ENCODE results near the gene SOX15. TPM values are rescaled to one million over a fixed set of nuclear protein-coding genes. Genes with fewer than 3 reads are reported as not detected.

The SOX15 gene
- total and polyA plus RNA-seq, 3 donors from 2014 or later = 2.6 to 4.0 (median 2.8) TPM

DNA sequence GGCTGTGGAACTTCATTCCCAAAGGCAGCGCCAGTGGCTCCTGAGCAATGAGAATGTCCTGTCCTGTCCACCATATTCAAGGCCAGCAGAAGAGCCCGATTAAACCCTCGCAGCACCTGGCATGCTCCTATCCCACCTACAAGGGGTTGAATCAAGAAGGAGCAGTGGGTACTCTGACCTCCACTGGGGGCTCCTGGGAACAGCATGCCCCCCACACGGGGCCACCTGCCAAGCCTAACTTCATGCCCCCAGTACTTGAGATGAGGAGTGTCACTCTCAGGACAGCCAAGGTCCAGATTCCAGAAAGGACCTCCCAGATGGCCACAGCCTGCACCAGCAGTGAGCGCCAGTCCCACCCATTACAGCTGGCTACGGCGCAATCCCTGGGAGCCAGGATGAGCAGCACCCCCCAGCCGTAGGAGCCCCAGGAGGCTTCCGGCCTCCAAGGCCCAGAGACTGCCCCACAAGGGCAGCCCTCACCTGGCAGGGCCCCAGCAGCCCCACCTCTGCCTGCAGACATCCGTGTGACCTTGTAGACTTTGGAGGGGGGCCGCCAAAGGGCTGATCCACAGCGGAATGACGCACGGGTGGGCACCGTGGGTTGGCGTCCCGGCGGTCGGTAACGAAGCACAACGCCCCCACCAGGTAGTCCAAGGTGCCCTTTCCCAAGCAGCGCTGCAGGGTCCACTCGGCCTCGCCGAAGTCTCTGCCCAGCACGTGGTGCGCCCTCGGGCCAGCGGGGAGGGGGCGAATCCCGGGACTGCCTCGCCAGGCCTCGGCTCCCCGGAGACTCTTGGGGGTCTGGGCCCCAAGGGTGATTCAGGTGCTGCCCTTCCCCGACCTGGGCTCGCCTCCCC lies 7.3 kb downstream of the SOX15 start:
- H3K27ac ChIP-seq = peak overlapping the region; percentile 90 to 94
- H3K9me3 ChIP-seq = no peaks in the 10 kb centered on the region
- peaks cover 33% of the 10 kb centered on the region for H3K4me1 ChIP-seq
- H3K36me3 ChIP-seq (ENCODE audit: low read depth, missing control alignments) = no peaks in the 10 kb centered on the region
- peak overlapping the region; percentile 52 to 72 for H3K4me3 ChIP-seq
- no peak for DNase-seq
- H3K27me3 ChIP-seq = no peaks in the 10 kb centered on the region
- intact Hi-C loops (cut with DNase I; ENCODE audit: low total_unique reads) = no loop called here
- TF ChIP-seq, protein P1, sequence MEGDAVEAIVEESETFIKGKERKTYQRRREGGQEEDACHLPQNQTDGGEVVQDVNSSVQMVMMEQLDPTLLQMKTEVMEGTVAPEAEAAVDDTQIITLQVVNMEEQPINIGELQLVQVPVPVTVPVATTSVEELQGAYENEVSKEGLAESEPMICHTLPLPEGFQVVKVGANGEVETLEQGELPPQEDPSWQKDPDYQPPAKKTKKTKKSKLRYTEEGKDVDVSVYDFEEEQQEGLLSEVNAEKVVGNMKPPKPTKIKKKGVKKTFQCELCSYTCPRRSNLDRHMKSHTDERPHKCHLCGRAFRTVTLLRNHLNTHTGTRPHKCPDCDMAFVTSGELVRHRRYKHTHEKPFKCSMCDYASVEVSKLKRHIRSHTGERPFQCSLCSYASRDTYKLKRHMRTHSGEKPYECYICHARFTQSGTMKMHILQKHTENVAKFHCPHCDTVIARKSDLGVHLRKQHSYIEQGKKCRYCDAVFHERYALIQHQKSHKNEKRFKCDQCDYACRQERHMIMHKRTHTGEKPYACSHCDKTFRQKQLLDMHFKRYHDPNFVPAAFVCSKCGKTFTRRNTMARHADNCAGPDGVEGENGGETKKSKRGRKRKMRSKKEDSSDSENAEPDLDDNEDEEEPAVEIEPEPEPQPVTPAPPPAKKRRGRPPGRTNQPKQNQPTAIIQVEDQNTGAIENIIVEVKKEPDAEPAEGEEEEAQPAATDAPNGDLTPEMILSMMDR (IDR thresholded peaks at IDR 0.05) = no peak
- no peak for TF ChIP-seq POLR2A (IDR thresholded peaks at IDR 0.05)
- 49 to 61% methylated on average over 27 to 36 of the region's 36 CpGs for WGBS, 2 donors

DNA sequence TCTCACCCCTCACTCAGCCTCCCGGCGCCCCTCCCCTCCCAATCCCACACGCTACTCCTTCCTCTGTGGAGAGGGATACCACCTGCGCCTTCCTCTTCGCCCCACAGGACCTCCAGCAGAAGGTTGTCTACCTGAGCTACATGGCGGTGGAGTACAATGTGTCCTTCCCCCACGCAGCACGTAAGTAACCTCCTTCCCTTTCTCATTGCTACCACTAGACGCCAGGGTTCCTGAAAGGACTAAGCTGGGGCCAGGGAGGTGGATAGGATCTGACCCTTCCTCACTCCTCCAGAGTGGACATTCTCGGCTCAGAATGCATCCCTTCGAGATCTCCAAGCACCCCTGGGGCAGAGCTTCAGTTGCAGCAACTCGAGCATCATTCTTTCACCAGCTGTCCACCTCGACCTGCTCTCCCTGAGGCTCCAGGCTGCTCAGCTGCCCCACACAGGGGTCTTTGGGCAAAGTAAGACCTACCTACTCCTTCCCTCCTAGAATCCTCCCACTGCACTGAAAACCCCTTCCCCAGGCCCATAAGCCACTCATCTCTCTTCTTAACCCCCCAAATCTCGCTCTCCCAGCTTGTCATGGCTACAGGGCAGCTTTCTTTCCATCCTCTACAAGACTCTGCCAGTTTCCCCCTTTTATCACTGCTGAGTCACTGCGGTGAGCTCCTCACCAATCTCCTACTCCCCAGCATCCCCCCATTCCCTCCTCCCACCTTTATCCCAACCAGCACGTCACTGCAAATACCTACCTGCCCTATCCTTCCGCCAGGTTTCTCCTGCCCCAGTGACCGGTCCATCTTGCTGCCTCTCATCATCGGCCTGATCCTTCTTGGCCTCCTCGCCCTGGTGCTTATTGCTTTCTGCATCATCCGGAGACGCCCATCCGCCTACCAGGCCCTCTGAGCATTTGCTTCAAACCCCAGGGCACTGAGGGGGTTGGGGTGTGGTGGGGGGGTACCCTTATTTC lies 9.0 kb downstream of the SOX15 start:
- 64 to 73% methylated on average over 23 of the region's 23 CpGs for WGBS, 2 donors
- Histone ChIP-seq H3K4me1 (peaks cover 33% of the 10 kb centered on the region), H3K36me3 (ENCODE audit: low read depth, missing control alignments) (no peaks in the 10 kb centered on the region), H3K27ac (peak overlapping the region in 1 of 2 donors; percentile 61), H3K9me3 (no peaks in the 10 kb centered on the region), H3K4me3 (no peak overlapping the region), H3K27me3 (no peaks in the 10 kb centered on the region)
- DNase-seq = no peak
- TF ChIP-seq, protein P1 (IDR thresholded peaks at IDR 0.05) = no peak
- TF ChIP-seq POLR2A (IDR thresholded peaks at IDR 0.05) = no peak
- intact Hi-C loops (cut with DNase I; ENCODE audit: low total_unique reads) = no loop called here

DNA sequence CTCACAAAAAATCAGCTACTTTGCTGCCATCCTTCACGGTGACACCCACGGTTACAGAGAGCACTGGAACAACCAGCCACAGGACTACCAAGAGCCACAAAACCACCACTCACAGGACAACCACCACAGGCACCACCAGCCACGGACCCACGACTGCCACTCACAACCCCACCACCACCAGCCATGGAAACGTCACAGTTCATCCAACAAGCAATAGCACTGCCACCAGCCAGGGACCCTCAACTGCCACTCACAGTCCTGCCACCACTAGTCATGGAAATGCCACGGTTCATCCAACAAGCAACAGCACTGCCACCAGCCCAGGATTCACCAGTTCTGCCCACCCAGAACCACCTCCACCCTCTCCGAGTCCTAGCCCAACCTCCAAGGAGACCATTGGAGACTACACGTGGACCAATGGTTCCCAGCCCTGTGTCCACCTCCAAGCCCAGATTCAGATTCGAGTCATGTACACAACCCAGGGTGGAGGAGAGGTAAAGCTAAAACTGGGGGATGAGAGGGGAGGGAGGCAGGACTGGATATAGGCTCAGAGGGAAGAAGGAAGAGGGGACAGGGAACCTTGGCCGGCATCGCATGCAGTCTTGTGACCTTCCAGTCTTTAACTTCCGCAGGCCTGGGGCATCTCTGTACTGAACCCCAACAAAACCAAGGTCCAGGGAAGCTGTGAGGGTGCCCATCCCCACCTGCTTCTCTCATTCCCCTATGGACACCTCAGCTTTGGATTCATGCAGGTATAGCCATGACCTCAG lies 9.9 kb downstream of the SOX15 start:
- TF ChIP-seq, protein P1 (IDR thresholded peaks at IDR 0.05) = no peak
- no peak for TF ChIP-seq POLR2A (IDR thresholded peaks at IDR 0.05)
- 75% methylated on average over 10 to 12 of the region's 12 CpGs for WGBS, 2 donors
- peaks cover 36% of the 10 kb centered on the region for H3K4me1 ChIP-seq
- no peaks in the 10 kb centered on the region for H3K9me3 ChIP-seq
- peak overlapping the region; percentile 39 to 72 for H3K27ac ChIP-seq
- no peak for DNase-seq
- intact Hi-C loops (cut with DNase I; ENCODE audit: low total_unique reads) = no loop called here
- peak overlapping the region in 1 of 2 donors; percentile 13 for H3K4me3 ChIP-seq
- H3K27me3 ChIP-seq = no peaks in the 10 kb centered on the region
- no peaks in the 10 kb centered on the region for H3K36me3 ChIP-seq (ENCODE audit: low read depth, missing control alignments)

DNA sequence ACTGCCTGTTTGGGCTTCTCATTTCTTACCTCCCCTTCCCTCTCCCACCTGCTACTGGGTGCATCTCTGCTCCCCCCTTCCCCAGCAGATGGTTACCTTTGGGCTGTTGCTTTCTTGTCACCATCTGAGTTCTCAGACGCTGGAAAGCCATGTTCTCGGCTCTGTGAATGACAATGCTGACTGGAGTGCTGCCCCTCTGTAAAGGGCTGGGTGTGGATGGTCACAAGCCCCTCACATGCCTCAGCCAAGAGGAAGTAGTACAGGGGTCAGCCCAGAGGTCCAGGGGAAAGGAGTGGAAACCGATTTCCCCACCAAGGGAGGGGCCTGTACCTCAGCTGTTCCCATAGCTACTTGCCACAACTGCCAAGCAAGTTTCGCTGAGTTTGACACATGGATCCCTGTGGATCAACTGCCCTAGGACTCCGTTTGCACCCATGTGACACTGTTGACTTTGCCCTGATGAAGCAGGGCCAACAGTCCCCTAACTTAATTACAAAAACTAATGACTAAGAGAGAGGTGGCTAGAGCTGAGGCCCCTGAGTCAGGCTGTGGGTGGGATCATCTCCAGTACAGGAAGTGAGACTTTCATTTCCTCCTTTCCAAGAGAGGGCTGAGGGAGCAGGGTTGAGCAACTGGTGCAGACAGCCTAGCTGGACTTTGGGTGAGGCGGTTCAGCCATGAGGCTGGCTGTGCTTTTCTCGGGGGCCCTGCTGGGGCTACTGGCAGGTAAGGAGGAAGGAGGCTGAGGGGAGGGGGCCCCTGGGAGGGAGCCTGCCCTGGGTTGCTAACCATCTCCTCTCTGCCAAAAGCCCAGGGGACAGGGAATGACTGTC lies 10.7 kb downstream of the SOX15 start, which contains the start of gene CD68:
Gene CD68 (plus strand): TSS at position 638 of the 833 bp plus-strand sequence. CDS start 40 bp downstream, at position 678.
- Histone ChIP-seq H3K9me3 (no peaks in the 10 kb centered on the region), H3K36me3 (ENCODE audit: low read depth, missing control alignments) (no peaks in the 10 kb centered on the region), H3K27ac (peak within 1 kb of the TSS; percentile 39 to 72), H3K4me3 (peak within 1 kb of the TSS in 1 of 2 donors; percentile 13), H3K4me1 (peaks cover 35% of the 10 kb centered on the region), H3K27me3 (no peaks in the 10 kb centered on the region)
- TF ChIP-seq, protein P1 (IDR thresholded peaks at IDR 0.05) = no peak
- no peak for TF ChIP-seq POLR2A (IDR thresholded peaks at IDR 0.05)
- intact Hi-C loops (cut with DNase I; ENCODE audit: low total_unique reads) = no loop called here
- peak; percentile 45 for DNase-seq
- WGBS, 2 donors = 30 to 33% methylated on average over 7 of the region's 7 CpGs

Measured in testis (tissue), 3 donors.